ENCODE measurements around the gene NEURL1B. TPM values are rescaled to one million over a fixed set of nuclear protein-coding genes. Genes with fewer than 3 reads are reported as not detected.
A peak's percentile ranks its signal among the peaks of the same experiment; 100 is the strongest.
"Not testable (repeated sequence)": the region's sequence is repeated elsewhere in the genome, so short reads cannot be mapped to it uniquely, and the experiment has no call there.

Gene NEURL1B
- total and polyA plus RNA-seq, 5 donors, result 13.2 to 23.1 (median 17.7) TPM

DNA sequence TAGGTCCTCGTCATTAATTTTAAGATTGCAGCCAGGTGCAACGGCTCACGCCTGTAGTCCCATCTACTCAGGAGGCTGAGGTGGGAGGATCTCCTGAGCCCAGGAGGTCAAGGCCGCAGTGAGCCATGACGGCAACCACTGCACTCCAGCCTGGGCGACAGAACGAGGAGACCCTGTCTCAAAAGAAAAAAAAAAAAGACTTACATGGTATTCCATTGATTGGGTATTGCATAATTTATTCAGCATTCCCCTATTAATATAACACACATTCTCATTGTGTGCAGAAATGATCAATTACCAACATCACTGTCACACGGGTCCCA is 67.1 kb downstream of the NEURL1B start:
- ATAC-seq, result no peak
- intact Hi-C loops (cut with DNase I), result loop anchor here in 1 of 4 donors (10.0 kb wide), 1 partner anchor 577 kb away; no protein-coding TSS in a partner anchor
- no peak overlapping the region for H3K4me3 ChIP-seq (ENCODE audit: low read length)

GRCh38 chr5:172710676-172711075 is 69.6 kb downstream of the NEURL1B start:
- intact Hi-C loops (cut with DNase I), result loop anchor here in 2 of 4 donors (5.0 to 10.0 kb wide), 2 partner anchors 194 to 222 kb away; no protein-coding TSS in a partner anchor
- H3K4me1 ChIP-seq (ENCODE audit: control insufficient read depth, insufficient read depth, low read length), result peaks cover 2% of the 10 kb centered on the region

More for the DNA sequence above, 67.1 kb downstream of the NEURL1B start:
- Histone ChIP-seq H3K4me1 (ENCODE audit: control insufficient read depth, insufficient read depth, low read length) (no peaks in the 10 kb centered on the region), H3K27me3 (ENCODE audit: control insufficient read depth, insufficient read depth) (no peaks in the 10 kb centered on the region), H3K9me3 (ENCODE audit: control insufficient read depth, low read length) (no peaks in the 10 kb centered on the region), H3K27ac (ENCODE audit: low read length) (no peak overlapping the region)
- WGBS, result 79% methylated on average over 8 of the region's 8 CpGs
- DNase-seq, result no peak

DNA sequence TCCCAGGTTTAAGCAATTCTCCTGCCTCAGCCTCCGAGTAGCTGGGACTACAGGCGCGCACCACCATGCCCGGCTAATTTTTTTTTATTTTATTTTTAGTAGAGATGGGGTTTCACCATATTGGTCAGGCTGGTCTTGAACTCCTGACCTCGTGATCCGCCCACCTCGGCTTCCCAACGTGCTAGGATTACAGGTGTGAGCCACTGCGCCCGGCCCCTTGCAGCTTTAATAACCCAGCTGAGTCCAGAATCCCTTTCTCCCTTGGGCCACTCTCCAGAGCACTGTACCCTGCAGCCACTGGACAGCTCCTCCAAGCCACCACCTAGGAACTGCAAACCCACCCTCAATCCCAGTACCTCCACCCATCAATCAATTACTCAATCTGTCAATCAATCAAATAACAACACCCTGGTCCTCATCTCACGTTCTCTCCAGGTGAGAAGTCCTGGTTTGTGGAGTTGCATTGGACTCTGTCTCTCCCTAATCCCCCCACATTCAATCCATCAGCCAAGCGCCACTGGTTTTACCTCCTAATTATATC is 70.3 kb downstream of the NEURL1B start:
- intact Hi-C loops (cut with DNase I), result loop anchor here in 2 of 4 donors (5.0 to 10.0 kb wide), 2 partner anchors 193 to 221 kb away; no protein-coding TSS in a partner anchor
- DNase-seq, result peak in 1 of 3 donors; percentile 2
- not testable (repeated sequence) for H3K9me3 ChIP-seq (ENCODE audit: control insufficient read depth, low read length); H3K4me3 ChIP-seq (ENCODE audit: low read length); H3K27ac ChIP-seq (ENCODE audit: low read length); H3K4me1 ChIP-seq (ENCODE audit: control insufficient read depth, insufficient read depth, low read length); H3K27me3 ChIP-seq (ENCODE audit: control insufficient read depth, insufficient read depth); ATAC-seq
- 77% methylated on average over 12 of the region's 12 CpGs for WGBS

More at GRCh38 chr5:172710676-172711075, 69.6 kb downstream of the NEURL1B start:
- Histone ChIP-seq H3K27ac (ENCODE audit: low read length) (no peak overlapping the region), H3K4me3 (ENCODE audit: low read length) (no peak overlapping the region), H3K27me3 (ENCODE audit: control insufficient read depth, insufficient read depth) (no peaks in the 10 kb centered on the region), H3K9me3 (ENCODE audit: control insufficient read depth, low read length) (no peaks in the 10 kb centered on the region)
- DNase-seq, result no peak
- 71% methylated on average over 4 of the region's 4 CpGs for WGBS
- ATAC-seq, result no peak

GRCh38 chr5:172712610-172713009 is 71.5 kb downstream of the NEURL1B start:
- 62% methylated on average over 8 of the region's 8 CpGs for WGBS
- no peak overlapping the region for H3K4me3 ChIP-seq (ENCODE audit: low read length)
- H3K9me3 ChIP-seq (ENCODE audit: control insufficient read depth, low read length), result no peaks in the 10 kb centered on the region
- ATAC-seq (no peak), DNase-seq (peak in 1 of 3 donors; percentile 13)
- H3K27ac ChIP-seq (ENCODE audit: low read length), result no peak overlapping the region
- intact Hi-C loops (cut with DNase I), result loop anchor here in 3 of 4 donors (1.0 to 10.0 kb wide), 3 partner anchors 192 to 220 kb away; no protein-coding TSS in a partner anchor
- H3K27me3 ChIP-seq (ENCODE audit: control insufficient read depth, insufficient read depth), result no peaks in the 10 kb centered on the region
- peaks cover 7% of the 10 kb centered on the region for H3K4me1 ChIP-seq (ENCODE audit: control insufficient read depth, insufficient read depth, low read length)

DNA sequence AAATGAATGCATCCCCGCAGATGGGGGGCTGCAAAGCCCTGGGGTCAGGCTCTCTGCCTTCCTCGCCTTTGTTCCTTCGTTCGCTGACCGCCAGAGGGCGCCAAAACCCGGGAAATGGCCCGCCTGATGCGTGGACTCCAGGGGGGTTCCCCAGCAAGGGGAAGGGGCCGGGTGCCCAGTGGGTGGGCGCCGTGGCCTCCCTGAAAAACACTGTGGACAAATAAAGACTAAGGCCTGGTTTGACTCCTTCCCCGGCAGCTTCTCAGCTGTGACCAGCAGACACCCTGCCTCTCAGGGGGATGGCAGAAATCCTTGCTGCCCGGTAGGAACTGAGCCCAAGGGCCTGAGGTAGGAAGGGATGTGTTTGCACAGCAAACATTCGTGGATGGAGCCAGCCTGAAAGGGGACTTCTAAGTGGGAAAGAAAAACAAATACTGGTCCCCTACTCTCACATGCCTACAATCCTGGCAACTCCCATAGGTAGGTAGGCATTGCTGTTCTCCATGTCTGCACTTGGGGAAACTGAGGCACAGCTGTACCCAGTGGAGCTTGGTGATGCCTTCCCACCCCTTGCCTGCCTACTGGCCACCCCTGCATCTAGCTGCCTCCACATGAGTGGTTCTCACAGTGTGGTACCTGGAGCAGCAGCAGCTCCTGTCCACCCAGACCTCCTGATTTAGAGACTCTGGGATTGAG is 72.2 kb downstream of the NEURL1B start:
- H3K4me3 ChIP-seq (ENCODE audit: low read length), result no peak overlapping the region
- peak; percentile 34 to 38 for ATAC-seq
- no peaks in the 10 kb centered on the region for H3K27me3 ChIP-seq (ENCODE audit: control insufficient read depth, insufficient read depth)
- H3K27ac ChIP-seq (ENCODE audit: low read length), result peak overlapping the region; percentile 13
- H3K9me3 ChIP-seq (ENCODE audit: control insufficient read depth, low read length), result no peaks in the 10 kb centered on the region
- WGBS, result 3% methylated on average over 15 of the region's 15 CpGs
- DNase-seq, result peak; percentile 50 to 91 (median 77)
- intact Hi-C loops (cut with DNase I), result loop anchor here in 3 of 4 donors (1.0 to 10.0 kb wide), 3 partner anchors 192 to 219 kb away; no protein-coding TSS in a partner anchor
- H3K4me1 ChIP-seq (ENCODE audit: control insufficient read depth, insufficient read depth, low read length), result peaks cover 7% of the 10 kb centered on the region

DNA sequence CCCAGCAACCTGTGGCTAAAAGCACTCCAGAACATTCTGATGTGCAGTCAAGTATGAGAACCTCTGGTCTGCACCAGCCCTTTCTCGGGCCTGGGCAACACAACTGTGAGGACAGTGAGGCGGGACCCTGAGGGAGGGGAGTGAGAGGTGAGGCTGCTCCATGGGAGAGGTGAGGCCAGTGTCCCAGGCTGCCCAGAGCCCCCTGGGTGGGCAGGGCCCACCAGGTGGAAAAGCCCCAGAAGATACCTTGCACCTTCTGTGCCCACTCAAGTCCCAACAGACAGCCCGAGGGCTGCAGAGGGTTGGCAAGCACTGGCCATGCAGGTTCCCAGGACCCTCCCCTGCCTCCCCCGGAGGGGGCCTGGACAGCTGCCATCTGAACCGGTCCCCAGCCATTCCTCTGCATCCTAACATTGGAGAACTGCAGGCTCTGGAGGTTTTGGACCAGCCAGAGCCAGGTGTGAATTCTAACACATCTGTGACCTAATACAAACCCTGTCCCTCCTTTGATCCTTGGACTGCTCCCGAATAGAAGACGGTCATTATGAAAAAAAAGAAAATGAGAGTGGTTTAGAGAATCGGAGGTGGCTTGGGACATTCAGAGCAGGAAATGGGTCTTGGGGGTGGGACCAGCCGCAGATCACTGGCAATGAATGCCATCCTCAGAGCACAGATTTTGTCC is 72.9 kb downstream of the NEURL1B start:
- no peak overlapping the region for H3K4me3 ChIP-seq (ENCODE audit: low read length)
- peak overlapping the region; percentile 65 for H3K27ac ChIP-seq (ENCODE audit: low read length)
- no peak for ATAC-seq
- 60% methylated on average over 9 of the region's 9 CpGs for WGBS
- intact Hi-C loops (cut with DNase I), result loop anchor here in 3 of 4 donors (1.0 to 10.0 kb wide), 3 partner anchors 191 to 218 kb away; no protein-coding TSS in a partner anchor
- peaks cover 7% of the 10 kb centered on the region for H3K4me1 ChIP-seq (ENCODE audit: control insufficient read depth, insufficient read depth, low read length)
- peak; percentile 23 to 69 (median 53) for DNase-seq
- H3K9me3 ChIP-seq (ENCODE audit: control insufficient read depth, low read length), result no peaks in the 10 kb centered on the region
- no peaks in the 10 kb centered on the region for H3K27me3 ChIP-seq (ENCODE audit: control insufficient read depth, insufficient read depth)

DNA sequence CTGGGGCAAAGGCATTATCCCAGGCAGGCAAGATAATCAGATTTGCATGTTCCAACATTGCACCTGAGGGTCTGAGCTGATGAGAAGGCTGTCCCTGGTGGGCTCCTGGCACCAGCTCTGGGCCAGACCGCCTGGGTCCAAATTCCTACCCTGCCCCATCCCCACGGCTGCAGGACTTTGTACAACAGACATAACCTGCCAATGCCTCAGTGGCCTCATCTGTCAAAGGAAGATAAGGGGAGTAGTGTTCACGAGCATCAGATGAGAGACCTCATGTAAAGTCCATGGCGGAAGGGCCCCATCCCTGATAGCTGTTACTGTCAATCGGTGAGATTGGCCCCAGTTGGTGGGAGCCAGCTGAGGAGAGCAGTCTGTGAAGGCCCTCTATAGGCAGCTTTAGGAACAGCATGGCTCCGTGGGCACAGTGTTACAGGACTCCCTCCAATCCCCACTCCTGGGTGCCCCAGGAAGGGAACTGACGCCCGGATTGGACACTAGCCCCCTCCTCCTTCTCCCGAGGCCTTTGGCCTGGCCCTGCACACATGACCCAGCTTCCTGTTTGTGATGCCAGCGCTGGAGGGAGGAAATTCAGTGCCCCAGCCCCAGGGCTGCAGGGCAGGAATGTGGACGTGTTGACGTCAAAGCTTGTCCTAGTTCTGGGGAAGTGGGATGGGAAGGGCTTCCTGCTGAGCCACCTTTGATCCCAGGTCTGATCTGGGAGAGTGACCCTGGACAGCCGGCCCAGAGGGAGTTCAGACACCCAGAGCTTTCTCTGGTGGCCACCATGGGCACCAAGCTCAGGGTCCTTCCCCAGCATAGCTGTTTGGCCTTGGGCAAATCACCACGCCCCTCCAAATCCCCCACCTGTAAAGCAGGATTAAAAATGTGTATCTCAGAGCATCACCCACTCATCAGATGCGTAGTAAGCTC is 73.7 kb downstream of the NEURL1B start:
- intact Hi-C loops (cut with DNase I), result loop anchor here in 2 of 4 donors (5.0 to 10.0 kb wide), 3 partner anchors 53 to 218 kb away; no protein-coding TSS in a partner anchor
- DNase-seq (peak; percentile 84 to 92 (median 90)), ATAC-seq (peak; percentile 76 to 80)
- WGBS, result 33% methylated on average over 15 of the region's 15 CpGs
- Histone ChIP-seq H3K27ac (ENCODE audit: low read length) (peak overlapping the region; percentile 89), H3K4me3 (ENCODE audit: low read length) (no peak overlapping the region), H3K9me3 (ENCODE audit: control insufficient read depth, low read length) (no peaks in the 10 kb centered on the region), H3K4me1 (ENCODE audit: control insufficient read depth, insufficient read depth, low read length) (peaks cover 7% of the 10 kb centered on the region), H3K27me3 (ENCODE audit: control insufficient read depth, insufficient read depth) (no peaks in the 10 kb centered on the region)

DNA sequence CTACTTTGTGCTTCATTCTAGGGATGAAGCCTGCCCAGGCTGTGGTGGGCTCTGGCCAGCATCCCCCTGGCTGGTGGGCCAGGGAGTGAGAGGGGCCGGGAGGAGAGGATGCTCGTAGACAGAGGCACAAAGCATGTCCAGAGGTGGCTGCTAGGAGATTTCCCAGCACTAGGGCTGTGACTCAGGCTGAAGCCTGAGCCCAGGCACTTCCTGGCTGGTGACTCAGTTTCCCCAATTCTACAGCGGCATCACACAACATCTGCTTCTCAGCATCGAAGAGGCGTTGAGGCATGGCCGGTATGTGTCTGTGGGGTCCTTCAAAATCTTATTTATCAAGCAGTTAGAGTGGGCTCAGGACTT is 74.3 kb downstream of the NEURL1B start:
- no peak for DNase-seq
- WGBS, result 88% methylated on average over 6 of the region's 6 CpGs
- peak in 1 of 2 donors; percentile 1 for ATAC-seq
- no peaks in the 10 kb centered on the region for H3K9me3 ChIP-seq (ENCODE audit: control insufficient read depth, low read length)
- H3K27me3 ChIP-seq (ENCODE audit: control insufficient read depth, insufficient read depth), result no peaks in the 10 kb centered on the region
- peaks cover 7% of the 10 kb centered on the region for H3K4me1 ChIP-seq (ENCODE audit: control insufficient read depth, insufficient read depth, low read length)
- peak overlapping the region; percentile 89 for H3K27ac ChIP-seq (ENCODE audit: low read length)
- H3K4me3 ChIP-seq (ENCODE audit: low read length), result no peak overlapping the region
- intact Hi-C loops (cut with DNase I), result loop anchor here in 1 of 4 donors (5.0 to 10.0 kb wide), 2 partner anchors 52 to 189 kb away; no protein-coding TSS in a partner anchor

DNA sequence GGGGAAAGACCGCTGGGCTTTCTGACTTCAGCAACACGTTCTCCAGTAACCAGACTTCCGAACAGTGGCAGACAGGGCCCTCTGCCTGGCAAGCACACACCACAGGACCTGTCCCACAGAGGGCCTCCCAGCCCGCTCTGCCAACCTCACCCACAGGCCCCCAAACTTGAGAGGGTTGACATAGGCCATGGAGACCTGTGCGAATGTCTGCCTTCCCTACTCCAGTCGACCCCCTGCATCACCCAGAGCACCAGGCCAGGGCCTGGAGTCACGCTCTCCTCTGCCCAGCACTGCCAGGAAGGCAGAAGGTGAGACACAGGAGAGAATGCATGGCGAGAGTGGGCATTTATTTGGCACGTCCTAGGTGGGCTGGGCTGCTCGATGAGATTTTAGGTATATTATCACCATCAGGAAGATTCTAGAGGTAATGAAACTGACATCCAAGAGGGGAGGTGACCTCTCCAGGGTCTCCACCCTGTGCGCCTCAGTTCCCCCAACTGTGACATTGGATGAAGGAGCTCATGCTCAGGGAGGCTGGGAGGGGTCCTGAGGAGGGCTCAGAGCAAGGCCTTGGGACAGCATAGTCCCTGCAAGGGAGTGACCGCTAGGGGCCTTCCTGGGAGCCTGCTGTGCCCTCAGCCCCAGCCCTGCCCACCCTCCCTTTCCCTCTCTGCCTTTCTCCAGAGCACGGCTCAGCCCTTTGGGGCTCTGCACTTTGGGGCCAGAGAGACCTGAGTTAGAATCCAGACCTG is 75.0 kb downstream of the NEURL1B start:
- intact Hi-C loops (cut with DNase I), result loop anchor here (2.0 to 10.0 kb wide), 6 partner anchors 51 to 217 kb away; partner anchors contain the start of gene DUSP1 (in 1 of the 4)
- DNase-seq, result no peak
- Histone ChIP-seq H3K4me3 (ENCODE audit: low read length) (no peak overlapping the region), H3K9me3 (ENCODE audit: control insufficient read depth, low read length) (no peaks in the 10 kb centered on the region), H3K27ac (ENCODE audit: low read length) (peak overlapping the region; percentile 89), H3K27me3 (ENCODE audit: control insufficient read depth, insufficient read depth) (no peaks in the 10 kb centered on the region), H3K4me1 (ENCODE audit: control insufficient read depth, insufficient read depth, low read length) (peaks cover 10% of the 10 kb centered on the region)
- 87% methylated on average over 13 of the region's 13 CpGs for whole genome bisulfite sequencing
- no peak for ATAC-seq
